ENCODE measurements around the gene RNU6-9. TPM values are rescaled to one million over a fixed set of nuclear protein-coding genes. Genes with fewer than 3 reads are reported as not detected.

The RNU6-9 gene
- total RNA-seq, 1 experiment from 2014 or later, result not detected

GRCh38 chr19:850221-850978 is 42.9 kb upstream of the RNU6-9 start:
- no peak overlapping the region for H3K27ac ChIP-seq
- intact Hi-C loops (cut with micrococcal nuclease; ENCODE audit: unreplicated experiment), result loop anchor here (10.0 kb wide), 1 partner anchor 134 kb away; the partner anchor contains the start of gene WDR18
- H2AFZ ChIP-seq, result no peak overlapping the region
- H4K20me1 ChIP-seq (ENCODE audit: insufficient read depth), result no peaks in the 10 kb centered on the region; the same call in 1 of the 2 replicates
- peak overlapping the region; percentile 40 for H3K4me2 ChIP-seq
- DNase-seq, result peak; percentile 53 to 67
- no peaks in the 10 kb centered on the region for H3K79me2 ChIP-seq (ENCODE audit: low read depth)
- H3K9me3 ChIP-seq (ENCODE audit: insufficient read depth, low read depth), result no peaks in the 10 kb centered on the region
- peaks cover 26% of the 10 kb centered on the region; the same call in 1 of the 2 replicates for H3F3A ChIP-seq (ENCODE audit: insufficient read depth, low read depth)
- H3K36me3 ChIP-seq (ENCODE audit: low read depth), result no peaks in the 10 kb centered on the region
- peaks cover 5% of the 10 kb centered on the region; the same call in 1 of the 2 replicates for H3K4me1 ChIP-seq (replicated peaks; ENCODE audit: insufficient read depth)
- BruUV-seq (replicated peaks), result no TSS peak
- CTCF ChIA-PET, result interaction anchor here (0.5 kb wide), 1 partner anchor 55 kb away, joined by 3 read pairs; no protein-coding TSS in a partner anchor
- H3K27me3 ChIP-seq (ENCODE audit: insufficient read depth, low read depth), result peaks cover 36% of the 10 kb centered on the region
- H3K4me3 ChIP-seq, result no peak overlapping the region
- no peaks in the 10 kb centered on the region for H3K9me2 ChIP-seq (ENCODE audit: insufficient read depth)
- no peak for TF ChIP-seq EZH2 (IDR thresholded peaks at IDR 0.05; ENCODE audit: low read depth)
- no peak for TF ChIP-seq CTCF (conservative IDR thresholded peaks at IDR 0.05)
- POLR2A ChIA-PET (ENCODE audit: unreplicated experiment), result interaction anchor here (0.8 kb wide), 1 partner anchor 67 kb away, joined by 4 read pairs; no protein-coding TSS in a partner anchor

DNA sequence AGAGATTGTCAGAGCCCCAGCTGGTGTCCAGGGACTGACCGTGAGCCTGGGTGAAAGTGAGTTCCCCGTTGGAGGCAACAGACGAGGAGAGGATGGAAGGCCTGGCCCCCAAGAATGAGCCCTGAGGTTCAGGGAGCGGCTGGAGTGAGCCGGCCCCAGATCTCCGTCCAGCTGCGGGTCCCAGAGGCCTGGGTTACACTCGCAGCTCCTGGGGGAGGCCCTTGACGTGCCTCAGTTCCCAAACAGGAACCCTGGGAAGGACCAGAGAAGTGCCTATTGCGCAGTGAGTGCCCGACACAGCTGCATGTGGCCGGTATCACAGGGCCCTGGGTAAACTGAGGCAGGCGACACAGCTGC is 42.3 kb upstream of the RNU6-9 start:
- Histone ChIP-seq H3K79me2 (ENCODE audit: low read depth) (no peaks in the 10 kb centered on the region), H3K4me3 (no peak overlapping the region), H3K36me3 (ENCODE audit: low read depth) (no peaks in the 10 kb centered on the region), H3K27ac (no peak overlapping the region), H3K4me1 (replicated peaks; ENCODE audit: insufficient read depth) (peaks cover 5% of the 10 kb centered on the region; the same call in 1 of the 2 replicates), H3F3A (ENCODE audit: insufficient read depth, low read depth) (peaks cover 24% of the 10 kb centered on the region; the same call in 1 of the 2 replicates), H4K20me1 (ENCODE audit: insufficient read depth) (no peaks in the 10 kb centered on the region; the same call in 1 of the 2 replicates), H3K9me3 (ENCODE audit: insufficient read depth, low read depth) (no peaks in the 10 kb centered on the region), H2AFZ (no peak overlapping the region), H3K4me2 (peak overlapping the region; percentile 40), H3K27me3 (ENCODE audit: insufficient read depth, low read depth) (peaks cover 30% of the 10 kb centered on the region), H3K9me2 (ENCODE audit: insufficient read depth) (no peaks in the 10 kb centered on the region)
- ChIA-PET POLR2A (ENCODE audit: unreplicated experiment) (interaction anchor here (0.8 kb wide), 1 partner anchor 67 kb away, joined by 4 read pairs; no protein-coding TSS in a partner anchor), CTCF (interaction anchor here (0.5 kb wide), 1 partner anchor 54 kb away, joined by 3 read pairs; no protein-coding TSS in a partner anchor)
- DNase-seq, result no peak
- TF ChIP-seq EZH2 (IDR thresholded peaks at IDR 0.05; ENCODE audit: low read depth) (no peak), CTCF (conservative IDR thresholded peaks at IDR 0.05) (no peak)
- intact Hi-C loops (cut with micrococcal nuclease; ENCODE audit: unreplicated experiment), result loop anchor here (10.0 kb wide), 1 partner anchor 134 kb away; the partner anchor contains the start of gene WDR18
- BruUV-seq (replicated peaks), result no TSS peak

GRCh38 chr19:852136-853013 is 40.9 kb upstream of the RNU6-9 start, which contains the start of gene ELANE:
Gene ELANE, plus strand, starts transcription at chr19:852303. Its CDS starts 26 bp downstream, at chr19:852329.
- BruUV-seq (replicated peaks), result no TSS peak
- no peak within 1 kb of the TSS for H3K4me3 ChIP-seq
- intact Hi-C loops (cut with micrococcal nuclease; ENCODE audit: unreplicated experiment), result loop anchor here (10.0 kb wide), 1 partner anchor 132 kb away; the partner anchor contains the start of gene WDR18
- H4K20me1 ChIP-seq (ENCODE audit: insufficient read depth), result no peaks in the 10 kb centered on the region; the same call in 1 of the 2 replicates
- ChIA-PET CTCF (no interaction called here), POLR2A (ENCODE audit: unreplicated experiment) (interaction anchor here (0.8 kb wide), 1 partner anchor 67 kb away, joined by 9 read pairs; no protein-coding TSS in a partner anchor)
- no peaks in the 10 kb centered on the region for H3K9me3 ChIP-seq (ENCODE audit: insufficient read depth, low read depth)
- H3K9me2 ChIP-seq (ENCODE audit: insufficient read depth), result no peaks in the 10 kb centered on the region
- no peak within 1 kb of the TSS for H2AFZ ChIP-seq
- H3K79me2 ChIP-seq (ENCODE audit: low read depth), result no peaks in the 10 kb centered on the region
- H3K4me1 ChIP-seq (replicated peaks; ENCODE audit: insufficient read depth), result peaks cover 5% of the 10 kb centered on the region; the same call in 1 of the 2 replicates
- no peak for DNase-seq
- no peak within 1 kb of the TSS for H3K27ac ChIP-seq
- TF ChIP-seq CTCF (conservative IDR thresholded peaks at IDR 0.05), result no peak
- TF ChIP-seq EZH2 (IDR thresholded peaks at IDR 0.05; ENCODE audit: low read depth), result no peak
- peaks cover 16% of the 10 kb centered on the region for H3K27me3 ChIP-seq (ENCODE audit: insufficient read depth, low read depth)
- no peaks in the 10 kb centered on the region for H3K36me3 ChIP-seq (ENCODE audit: low read depth)
- H3K4me2 ChIP-seq, result peak within 1 kb of the TSS; percentile 40; the same call in 1 of the 2 replicates
- peaks cover 24% of the 10 kb centered on the region; the same call in 1 of the 2 replicates for H3F3A ChIP-seq (ENCODE audit: insufficient read depth, low read depth)
